ENCODE data around the gene ACIN1. TPM values are rescaled to one million over a fixed set of nuclear protein-coding genes. Genes with fewer than 3 reads are reported as not detected.

ACIN1 gene
- total and polyA plus RNA-seq, 2 of the 13 experiments (the other 11 are each of a cell fraction or from before 2014, with no cell fraction given): 165 to 183 TPM

DNA sequence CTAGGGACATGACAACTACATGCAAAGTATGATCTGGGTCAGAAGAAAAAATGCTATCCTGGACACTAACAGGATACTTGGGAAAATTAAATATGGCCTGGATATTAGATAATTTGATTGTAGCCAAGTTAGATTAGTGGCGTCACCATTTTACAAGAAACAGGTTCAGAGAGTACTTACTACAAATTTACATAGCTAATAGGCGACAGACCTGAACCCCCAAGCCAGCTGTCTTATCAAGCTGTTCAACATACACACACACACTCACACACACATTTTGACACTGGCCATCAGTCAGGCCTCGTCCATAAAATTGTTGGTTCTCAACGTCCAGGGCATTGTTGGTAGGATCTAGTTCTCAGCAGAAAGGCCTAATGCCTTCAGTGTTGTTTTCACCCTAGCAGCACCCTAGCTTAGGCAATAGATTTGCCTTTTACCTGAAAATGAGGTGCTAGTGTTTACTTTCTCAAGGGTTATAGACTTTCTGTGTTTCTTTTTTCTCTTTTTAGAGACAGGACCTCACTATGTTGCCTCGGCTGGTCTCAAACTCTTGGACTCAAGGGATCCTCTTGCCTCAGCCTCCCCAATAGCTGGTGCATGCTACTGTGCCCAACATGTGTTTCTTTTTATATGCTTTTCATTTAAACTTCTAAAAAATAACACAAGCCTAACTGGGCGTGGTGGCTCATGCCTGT, 81.7 kb downstream of the ACIN1 start (continued):
- TF ChIP-seq, protein P1, sequence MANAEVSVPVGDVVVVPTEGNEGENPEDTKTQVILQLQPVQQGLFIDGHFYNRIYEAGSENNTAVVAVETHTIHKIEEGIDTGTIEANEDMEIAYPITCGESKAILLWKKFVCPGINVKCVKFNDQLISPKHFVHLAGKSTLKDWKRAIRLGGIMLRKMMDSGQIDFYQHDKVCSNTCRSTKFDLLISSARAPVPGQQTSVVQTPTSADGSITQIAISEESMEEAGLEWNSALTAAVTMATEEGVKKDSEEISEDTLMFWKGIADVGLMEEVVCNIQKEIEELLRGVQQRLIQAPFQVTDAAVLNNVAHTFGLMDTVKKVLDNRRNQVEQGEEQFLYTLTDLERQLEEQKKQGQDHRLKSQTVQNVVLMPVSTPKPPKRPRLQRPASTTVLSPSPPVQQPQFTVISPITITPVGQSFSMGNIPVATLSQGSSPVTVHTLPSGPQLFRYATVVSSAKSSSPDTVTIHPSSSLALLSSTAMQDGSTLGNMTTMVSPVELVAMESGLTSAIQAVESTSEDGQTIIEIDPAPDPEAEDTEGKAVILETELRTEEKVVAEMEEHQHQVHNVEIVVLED (CRISPR knock-in tag; IDR thresholded peaks at IDR 0.05; ENCODE audit: borderline replicate concordance): no peak
- TF ChIP-seq POGZ (CRISPR knock-in tag; IDR thresholded peaks at IDR 0.05): peak; percentile 32; the same call in 1 of the 2 replicates
- no peak for TF ChIP-seq ZNF124 (CRISPR knock-in tag; IDR thresholded peaks at IDR 0.05)
- TF ChIP-seq, protein P2, sequence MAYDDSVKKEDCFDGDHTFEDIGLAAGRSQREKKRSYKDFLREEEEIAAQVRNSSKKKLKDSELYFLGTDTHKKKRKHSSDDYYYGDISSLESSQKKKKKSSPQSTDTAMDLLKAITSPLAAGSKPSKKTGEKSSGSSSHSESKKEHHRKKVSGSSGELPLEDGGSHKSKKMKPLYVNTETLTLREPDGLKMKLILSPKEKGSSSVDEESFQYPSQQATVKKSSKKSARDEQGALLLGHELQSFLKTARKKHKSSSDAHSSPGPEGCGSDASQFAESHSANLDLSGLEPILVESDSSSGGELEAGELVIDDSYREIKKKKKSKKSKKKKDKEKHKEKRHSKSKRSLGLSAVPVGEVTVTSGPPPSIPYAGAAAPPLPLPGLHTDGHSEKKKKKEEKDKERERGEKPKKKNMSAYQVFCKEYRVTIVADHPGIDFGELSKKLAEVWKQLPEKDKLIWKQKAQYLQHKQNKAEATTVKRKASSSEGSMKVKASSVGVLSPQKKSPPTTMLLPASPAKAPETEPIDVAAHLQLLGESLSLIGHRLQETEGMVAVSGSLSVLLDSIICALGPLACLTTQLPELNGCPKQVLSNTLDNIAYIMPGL (CRISPR knock-in tag; IDR thresholded peaks at IDR 0.05; ENCODE audit: borderline replicate concordance in 1 of 2, low read depth in 1 of 2): 0 out of 4 replicates have a peak, but pooled peaks of 1 of the 2 experiments have one; percentile 15
- TF ChIP-seq TCF12 (IDR thresholded peaks at IDR 0.05): no peak
- TF ChIP-seq TCF12 (CRISPR knock-in tag; IDR thresholded peaks at IDR 0.05): no peak
- no peak for TF ChIP-seq RBM39 (IDR thresholded peaks at IDR 0.05; ENCODE audit: low read depth, low read length, poor library complexity, severe bottlenecking)
- no peak for TF ChIP-seq SIN3A (IDR thresholded peaks at IDR 0.05; ENCODE audit: borderline replicate concordance, low read depth, low read length)
- no peak for TF ChIP-seq TAF1 (CRISPR knock-in tag; IDR thresholded peaks at IDR 0.05)
- TF ChIP-seq, protein P3, sequence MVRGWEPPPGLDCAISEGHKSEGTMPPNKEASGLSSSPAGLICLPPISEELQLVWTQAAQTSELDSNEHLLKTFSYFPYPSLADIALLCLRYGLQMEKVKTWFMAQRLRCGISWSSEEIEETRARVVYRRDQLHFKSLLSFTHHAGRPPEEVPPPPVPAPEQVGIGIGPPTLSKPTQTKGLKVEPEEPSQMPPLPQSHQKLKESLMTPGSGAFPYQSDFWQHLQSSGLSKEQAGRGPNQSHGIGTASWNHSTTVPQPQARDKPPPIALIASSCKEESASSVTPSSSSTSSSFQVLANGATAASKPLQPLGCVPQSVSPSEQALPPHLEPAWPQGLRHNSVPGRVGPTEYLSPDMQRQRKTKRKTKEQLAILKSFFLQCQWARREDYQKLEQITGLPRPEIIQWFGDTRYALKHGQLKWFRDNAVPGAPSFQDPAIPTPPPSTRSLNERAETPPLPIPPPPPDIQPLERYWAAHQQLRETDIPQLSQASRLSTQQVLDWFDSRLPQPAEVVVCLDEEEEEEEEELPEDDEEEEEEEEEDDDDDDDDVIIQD (CRISPR knock-in tag; IDR thresholded peaks at IDR 0.05; ENCODE audit: low read depth): 0 out of 2 replicates have a peak, but pooled peaks have one; percentile 10

All from HepG2 (cell line).